HCT116 (cell line): Measurements from ENCODE around the gene RAB25. TPM values are rescaled to one million over a fixed set of nuclear protein-coding genes. Genes with fewer than 3 reads are reported as not detected.

ENCODE experiments used
- ATAC-seq: fragments of 200-7000 bp; cut with Tn5 transposase; 2 replicates; pipeline ENCODE4 v1.9.1; 2020; ENCODE audit warnings: mild to moderate bottlenecking, moderate library complexity
- BruUV-seq: library from RNA; stranded (reverse); fragments of 400-500 nt; replicated peaks from 2 replicates; lab custom pipeline; 2021; lab: Mats Ljungman, UMichigan
- CTCF ChIA-PET: fragments of 300-600 bp; sonication (Branson Sonifier 250); formaldehyde crosslinking; loops from one replicate; lab custom pipeline; 2021; ENCODE audit warnings: antibody characterized with exemption; lab: Charles Lee
- POLR2A ChIA-PET: fragments of 300-600, 350-600 bp; sonication (Branson Sonifier 250); formaldehyde crosslinking; loops from one replicate; lab custom pipeline; 2021; ENCODE audit warnings: antibody characterized with exemption; lab: Charles Lee
- RAD21 ChIA-PET, 2 experiments: fragments of 300-600 bp; sonication (Branson Sonifier 250); formaldehyde crosslinking; loops; one replicate each; lab custom pipeline; 2023; ENCODE audit warnings: low total read pairs in 2 of 2; ENCODE audit not compliant: uncharacterized antibody in 2 of 2, unreplicated experiment in 2 of 2, low non-redundant PET in 1 of 2; lab: Charles Lee
- DNase-seq: peaks from one replicate; pipeline ENCODE4 v3.0.0-alpha.2; 2010; ENCODE audit warnings: low read depth, low spot score
- H2AFZ ChIP-seq: fragments of 200-600 bp; shearing (Covaris generic), sonication (generic); 2 replicates; pipeline ENCODE4 v1.6.1; 2017; ENCODE audit warnings: low read depth, mixed run types, mixed read lengths, antibody characterized with exemption, low read length; ENCODE audit not compliant: poor library complexity, severe bottlenecking
- H3K27ac ChIP-seq: 2 replicates; pipeline ENCODE4 v1.5.1; 2012; ENCODE audit warnings: low read depth, low read length
- H3K27me3 ChIP-seq: fragments of 200-600 bp; sonication (generic); 2 replicates; pipeline ENCODE4 v1.6.1; 2016; ENCODE audit warnings: mixed run types, low read length, mixed read lengths; ENCODE audit not compliant: insufficient read depth
- H3K36me3 ChIP-seq, 2 experiments: fragments of 200-500 bp in 1 of 2; fragments of 200-600 bp in 1 of 2; sonication (Bioruptor generic) in 1 of 2; sonication (generic) in 1 of 2; 2 replicates each; pipeline versions ENCODE4 v1.5.1 to v1.6.1; 2014 to 2016; ENCODE audit warnings: low read length in 2 of 2, inconsistent platforms in 1 of 2, mixed read lengths in 1 of 2, mixed run types in 1 of 2; ENCODE audit not compliant: insufficient read depth in 2 of 2, control insufficient read depth in 1 of 2
- H3K4me1 ChIP-seq, 2 experiments: fragments of 200-600 bp in 1 of 2; sonication (generic) in 1 of 2; 2 replicates each; pipeline versions ENCODE4 v1.5.1 to v1.6.1; 2012 to 2017; ENCODE audit warnings: low read length in 2 of 2, inconsistent platforms in 1 of 2, mild to moderate bottlenecking in 1 of 2, mixed read lengths in 1 of 2, mixed run types in 1 of 2, moderate library complexity in 1 of 2; ENCODE audit not compliant: insufficient read depth in 2 of 2, control insufficient read depth in 1 of 2
- H3K4me2 ChIP-seq: fragments of 200-600 bp; sonication (generic); 2 replicates; pipeline ENCODE4 v1.6.1; 2017; ENCODE audit warnings: mixed run types, low read length, mixed read lengths
- H3K4me3 ChIP-seq, 2 experiments: fragments of 200-600 bp in 1 of 2; sonication (generic) in 1 of 2; replicated peaks in 1 of 2; 2 replicates each; pipeline ENCODE4 v1.5.1; 2011 to 2016; ENCODE audit warnings: low read length in 2 of 2, control low read depth in 1 of 2, low read depth in 1 of 2, mild to moderate bottlenecking in 1 of 2, mixed read lengths in 1 of 2, mixed run types in 1 of 2
- H3K79me2 ChIP-seq: fragments of 200-600 bp; sonication (generic); 2 replicates; pipeline ENCODE4 v1.6.1; 2017; ENCODE audit warnings: mild to moderate bottlenecking, mixed run types, low read length, moderate library complexity, mixed read lengths; ENCODE audit not compliant: insufficient read depth
- H3K9ac ChIP-seq: fragments of 200-600 bp; sonication (generic); 2 replicates; pipeline ENCODE4 v1.6.1; 2016; ENCODE audit warnings: low read length, mixed read lengths
- H3K9me2 ChIP-seq: fragments of 200-600 bp; sonication (generic), shearing (Covaris generic); 2 replicates; pipeline ENCODE4 v1.6.1; 2017; ENCODE audit warnings: mixed run types, mild to moderate bottlenecking, moderate library complexity; ENCODE audit not compliant: insufficient read depth
- H3K9me3 ChIP-seq, 2 experiments: fragments of 200-500 bp in 1 of 2; fragments of 200-600 bp in 1 of 2; sonication (Bioruptor generic) in 1 of 2; sonication (generic) in 1 of 2; 2 replicates each; pipeline ENCODE4 v1.6.1; 2014 to 2017; ENCODE audit warnings: low read length in 2 of 2, mixed read lengths in 2 of 2, inconsistent platforms in 1 of 2, low read depth in 1 of 2, mild to moderate bottlenecking in 1 of 2, mixed run types in 1 of 2, moderate library complexity in 1 of 2; ENCODE audit not compliant: control insufficient read depth in 1 of 2, insufficient read depth in 1 of 2
- H4K20me1 ChIP-seq: fragments of 200-600 bp; sonication (generic), shearing (Covaris generic); 2 replicates; pipeline ENCODE4 v1.6.1; 2017; ENCODE audit warnings: mixed run types, mild to moderate bottlenecking, moderate library complexity; ENCODE audit not compliant: insufficient read depth
- CBX3 ChIP-seq: IDR thresholded peaks from 2 replicates; pipeline ENCODE4 v1.6.1; 2012; ENCODE audit warnings: low read depth
- CEBPB ChIP-seq: IDR thresholded peaks from 2 replicates; pipeline ENCODE4 v1.6.1; 2012; ENCODE audit warnings: low read depth
- EGR1 ChIP-seq: IDR thresholded peaks from 2 replicates; pipeline ENCODE4 v1.6.1; 2012; ENCODE audit warnings: low read depth
- ELF1 ChIP-seq: IDR thresholded peaks from 2 replicates; pipeline ENCODE4 v1.6.1; 2012; ENCODE audit warnings: low read depth, borderline replicate concordance
- EZH2phosphoT487 ChIP-seq: fragments of 200-600 bp; IDR thresholded peaks from 2 replicates; pipeline ENCODE4 v1.6.1; 2018; ENCODE audit warnings: antibody characterized with exemption, borderline replicate concordance
- FOSL1 ChIP-seq: IDR thresholded peaks from 2 replicates; pipeline ENCODE4 v1.6.1; 2012; ENCODE audit warnings: low read depth
- POLR2A ChIP-seq: IDR thresholded peaks from 2 replicates; pipeline ENCODE4 v1.7.0; 2011; ENCODE audit warnings: borderline replicate concordance; ENCODE audit not compliant: insufficient read depth, insufficient read length; ENCODE audit errors: extremely low read depth
- POLR2AphosphoS5 ChIP-seq: IDR thresholded peaks from 2 replicates; pipeline ENCODE4 v1.6.1; 2011; ENCODE audit warnings: mild to moderate bottlenecking, low read depth, low read length, moderate library complexity
- RAD21 ChIP-seq: IDR thresholded peaks from 2 replicates; pipeline ENCODE4 v1.6.1; 2012; ENCODE audit warnings: low read depth, mild to moderate bottlenecking
- SP1 ChIP-seq: IDR thresholded peaks from 2 replicates; pipeline ENCODE4 v1.6.1; 2012; ENCODE audit warnings: low read depth
- SRF ChIP-seq: IDR thresholded peaks from 2 replicates; pipeline ENCODE4 v1.6.1; 2012; ENCODE audit warnings: low read depth
- TCF7L2 ChIP-seq: IDR thresholded peaks from 2 replicates; pipeline ENCODE4 v1.7.0; 2011; ENCODE audit warnings: borderline replicate concordance, inconsistent platforms; ENCODE audit not compliant: insufficient read depth, insufficient read length; ENCODE audit errors: extremely low read depth
- ZFX ChIP-seq: fragments of 450-650 bp; IDR thresholded peaks from 2 replicates; pipeline ENCODE4 v1.6.1; 2017
- intact Hi-C: fragments of 100-400 bp; cut with micrococcal nuclease; formaldehyde crosslinking; loops from 2 replicates; pipeline ENCODE4 v1.10.0; 2022
- total RNA-seq: library from RNA; stranded (reverse); gene quantifications from one replicate; pipeline ENCODE4 v1.2.1, GENCODE V29; 2021; ENCODE audit not compliant: unreplicated experiment
- TF ChIP-seq, protein P1 (sequence below), 3 experiments: fragments of 200-600 bp in 1 of 3; sonication (generic) in 1 of 3; IDR thresholded peaks in 2 of 3; conservative IDR thresholded peaks in 1 of 3; 2 replicates each; pipeline ENCODE4 v1.5.1; 2012 to 2017; ENCODE audit warnings: low read depth in 2 of 3, low read length in 2 of 3, antibody characterized with exemption in 1 of 3, borderline replicate concordance in 1 of 3, control low read depth in 1 of 3, mild to moderate bottlenecking in 1 of 3, mixed read lengths in 1 of 3, mixed run types in 1 of 3, moderate library complexity in 1 of 3; ENCODE audit not compliant: insufficient read depth in 1 of 3
- TF ChIP-seq, protein P2 (sequence below): IDR thresholded peaks from 2 replicates; pipeline ENCODE4 v1.6.1; 2011; ENCODE audit warnings: mild to moderate bottlenecking, low read length, moderate library complexity; ENCODE audit not compliant: insufficient replicate concordance; ENCODE audit errors: extremely low read depth

Gene RAB25
- total RNA-seq, 1 experiment from 2014 or later = 142 TPM

DNA sequence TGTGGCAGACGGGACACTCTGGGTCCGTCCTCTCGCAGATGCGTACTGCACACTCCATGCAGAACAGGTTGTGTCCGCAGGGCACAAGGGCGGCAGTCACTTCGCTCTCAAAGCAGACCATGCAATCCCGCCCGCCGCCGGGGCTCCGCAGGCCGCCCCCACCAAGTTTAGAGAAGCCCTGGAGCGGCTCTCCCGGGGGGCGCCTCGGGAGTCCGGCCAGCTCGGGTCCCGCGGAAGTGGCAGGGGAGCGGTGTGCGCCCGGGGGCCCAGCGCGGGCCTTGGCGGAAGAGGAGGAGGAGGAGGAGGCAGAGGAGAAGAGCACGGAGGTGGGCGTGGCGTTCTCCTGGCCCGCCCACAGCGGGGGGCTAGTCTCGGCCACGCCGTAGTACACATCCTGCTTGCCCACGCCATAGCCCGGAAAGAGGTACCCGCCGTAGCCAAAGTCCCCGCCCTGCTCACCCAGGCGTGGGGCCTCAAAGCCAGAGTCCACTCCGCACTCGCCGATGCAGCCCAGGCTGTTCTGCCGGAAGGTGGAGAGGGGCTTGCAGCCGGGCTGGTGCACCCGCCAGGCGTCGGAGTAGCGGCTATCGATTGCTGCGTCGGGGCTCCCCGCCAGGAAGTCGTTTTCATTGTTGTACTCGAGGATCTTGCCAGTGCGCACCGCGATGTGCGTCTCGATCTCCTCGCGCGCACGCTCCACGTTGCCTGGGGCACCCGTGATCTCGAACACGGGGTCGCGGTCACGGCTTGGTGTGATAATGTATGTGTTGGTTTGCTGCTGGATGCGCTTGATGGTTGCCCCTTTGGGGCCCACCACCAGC lies 15.9 kb downstream of the RAB25 start (continued):
- TF ChIP-seq, protein P1, sequence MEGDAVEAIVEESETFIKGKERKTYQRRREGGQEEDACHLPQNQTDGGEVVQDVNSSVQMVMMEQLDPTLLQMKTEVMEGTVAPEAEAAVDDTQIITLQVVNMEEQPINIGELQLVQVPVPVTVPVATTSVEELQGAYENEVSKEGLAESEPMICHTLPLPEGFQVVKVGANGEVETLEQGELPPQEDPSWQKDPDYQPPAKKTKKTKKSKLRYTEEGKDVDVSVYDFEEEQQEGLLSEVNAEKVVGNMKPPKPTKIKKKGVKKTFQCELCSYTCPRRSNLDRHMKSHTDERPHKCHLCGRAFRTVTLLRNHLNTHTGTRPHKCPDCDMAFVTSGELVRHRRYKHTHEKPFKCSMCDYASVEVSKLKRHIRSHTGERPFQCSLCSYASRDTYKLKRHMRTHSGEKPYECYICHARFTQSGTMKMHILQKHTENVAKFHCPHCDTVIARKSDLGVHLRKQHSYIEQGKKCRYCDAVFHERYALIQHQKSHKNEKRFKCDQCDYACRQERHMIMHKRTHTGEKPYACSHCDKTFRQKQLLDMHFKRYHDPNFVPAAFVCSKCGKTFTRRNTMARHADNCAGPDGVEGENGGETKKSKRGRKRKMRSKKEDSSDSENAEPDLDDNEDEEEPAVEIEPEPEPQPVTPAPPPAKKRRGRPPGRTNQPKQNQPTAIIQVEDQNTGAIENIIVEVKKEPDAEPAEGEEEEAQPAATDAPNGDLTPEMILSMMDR (IDR thresholded peaks at IDR 0.05 in 2 of 3, conservative IDR thresholded peaks at IDR 0.05 in 1 of 3; ENCODE audit: borderline replicate concordance in 1 of 3, insufficient read depth in 1 of 3, low read depth in 2 of 3, low read length in 2 of 3) = no peak

DNA sequence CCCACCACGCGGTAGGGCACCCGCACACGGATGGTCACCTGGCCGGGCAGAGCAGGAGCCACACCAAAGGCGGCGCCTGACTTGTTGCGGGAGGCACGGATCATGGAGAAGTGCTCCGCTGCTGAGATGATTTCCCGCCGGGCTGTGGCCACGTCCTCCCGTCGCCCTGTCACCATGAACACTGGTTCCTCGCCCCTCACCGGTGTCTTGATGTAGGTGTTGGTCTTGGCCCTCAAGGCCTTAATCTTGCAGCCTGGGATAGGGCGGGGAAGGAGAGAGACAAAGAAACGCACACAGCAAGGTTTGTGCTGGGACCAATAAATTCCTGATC lies 16.4 kb downstream of the RAB25 start:
- DNase-seq = no peak
- Histone ChIP-seq H3K4me1 (peaks cover 0 to 21% of the 10 kb centered on the region in 2 experiments; a peak in 3 of 4 replicates), H3K4me2 (no peak overlapping the region), H3K27me3 (no peaks in the 10 kb centered on the region), H3K9me3 (no peaks in the 10 kb centered on the region), H3K9me2 (no peaks in the 10 kb centered on the region), H3K9ac (no peak overlapping the region), H3K27ac (no peak overlapping the region), H2AFZ (no peak overlapping the region), H3K4me3 (no peak overlapping the region), H3K36me3 (peaks cover 0 to 5% of the 10 kb centered on the region in 2 experiments; a peak in 1 of 4 replicates), H3K79me2 (no peaks in the 10 kb centered on the region), H4K20me1 (no peaks in the 10 kb centered on the region)
- no TSS peak for BruUV-seq
- ChIA-PET CTCF (no interaction called here), POLR2A (no interaction called here), RAD21 (no interaction called here)
- TF ChIP-seq EZH2phosphoT487 (no peak), CEBPB (no peak), RAD21 (no peak), EGR1 (no peak), FOSL1 (no peak), ZFX (no peak), POLR2A (no peak), ELF1 (no peak), TCF7L2 (no peak), CBX3 (no peak), POLR2AphosphoS5 (no peak), SRF (no peak), SP1 (no peak)
- TF ChIP-seq, protein P2, sequence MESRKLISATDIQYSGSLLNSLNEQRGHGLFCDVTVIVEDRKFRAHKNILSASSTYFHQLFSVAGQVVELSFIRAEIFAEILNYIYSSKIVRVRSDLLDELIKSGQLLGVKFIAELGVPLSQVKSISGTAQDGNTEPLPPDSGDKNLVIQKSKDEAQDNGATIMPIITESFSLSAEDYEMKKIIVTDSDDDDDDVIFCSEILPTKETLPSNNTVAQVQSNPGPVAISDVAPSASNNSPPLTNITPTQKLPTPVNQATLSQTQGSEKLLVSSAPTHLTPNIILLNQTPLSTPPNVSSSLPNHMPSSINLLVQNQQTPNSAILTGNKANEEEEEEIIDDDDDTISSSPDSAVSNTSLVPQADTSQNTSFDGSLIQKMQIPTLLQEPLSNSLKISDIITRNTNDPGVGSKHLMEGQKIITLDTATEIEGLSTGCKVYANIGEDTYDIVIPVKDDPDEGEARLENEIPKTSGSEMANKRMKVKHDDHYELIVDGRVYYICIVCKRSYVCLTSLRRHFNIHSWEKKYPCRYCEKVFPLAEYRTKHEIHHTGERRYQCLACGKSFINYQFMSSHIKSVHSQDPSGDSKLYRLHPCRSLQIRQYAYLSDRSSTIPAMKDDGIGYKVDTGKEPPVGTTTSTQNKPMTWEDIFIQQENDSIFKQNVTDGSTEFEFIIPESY = no peak
- TF ChIP-seq, protein P1 (IDR thresholded peaks at IDR 0.05 in 2 of 3, conservative IDR thresholded peaks at IDR 0.05 in 1 of 3; ENCODE audit: borderline replicate concordance in 1 of 3, insufficient read depth in 1 of 3, low read depth in 2 of 3, low read length in 2 of 3) = no peak
- ATAC-seq = no peak
- intact Hi-C loops = no loop called here
